ENCODE data around the gene MUC4.
"Not testable (repeated sequence)": the region's sequence is repeated elsewhere in the genome, so short reads cannot be mapped to it uniquely, and the experiment has no call there.

Gene MUC4

GRCh38 chr3:195809796-195810454, 1.8 kb downstream of the MUC4 start:
- no peak for DNase-seq

- no peak for DNase-seq
Measured at GRCh38 chr3:195809291-195809785, 2.4 kb downstream of the MUC4 start.

- DNase-seq = no peak
Measured at GRCh38 chr3:195808741-195809290, 2.9 kb downstream of the MUC4 start.

DNA sequence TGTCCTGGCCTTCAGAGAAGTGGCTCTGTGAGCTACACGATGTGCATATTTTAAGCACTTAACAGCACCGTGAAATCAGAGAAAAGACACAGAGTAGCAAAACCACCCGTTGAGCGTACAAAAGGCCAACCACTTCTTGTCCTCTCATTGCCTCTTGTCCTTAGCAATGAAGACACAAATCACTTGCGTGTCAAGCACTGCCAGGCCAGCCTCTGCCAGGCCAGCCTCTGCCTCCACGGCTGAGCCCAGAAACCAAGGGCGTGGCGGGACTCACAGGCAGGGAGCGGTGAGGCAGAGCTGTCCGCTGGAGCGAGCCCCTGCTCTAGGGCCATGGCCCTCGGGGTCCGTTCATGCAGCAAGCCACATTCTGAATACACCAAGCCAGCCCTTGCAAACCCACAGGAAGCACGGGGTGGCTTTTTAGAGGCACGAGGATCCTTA, 4.0 kb downstream of the MUC4 start:
- no peak for DNase-seq

DNA sequence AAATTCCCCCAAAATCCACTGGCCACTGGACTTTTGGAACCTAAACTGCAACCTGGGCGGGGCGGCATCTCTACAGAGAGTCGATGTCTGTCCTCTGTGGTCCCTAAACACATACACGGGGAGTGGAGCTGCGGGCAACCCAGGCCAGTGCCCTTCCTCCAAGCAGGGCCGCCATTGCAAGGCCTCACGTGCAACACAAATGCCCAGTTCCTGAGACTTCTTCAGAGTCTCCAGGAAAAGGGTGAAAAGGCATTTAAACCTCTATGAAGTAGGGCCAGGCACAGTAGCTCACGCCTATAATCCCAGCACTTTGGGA, 4.9 kb downstream of the MUC4 start:
- DNase-seq = no peak

- DNase-seq = no peak
Measured at GRCh38 chr3:195806211-195806915, 5.4 kb downstream of the MUC4 start.

DNA sequence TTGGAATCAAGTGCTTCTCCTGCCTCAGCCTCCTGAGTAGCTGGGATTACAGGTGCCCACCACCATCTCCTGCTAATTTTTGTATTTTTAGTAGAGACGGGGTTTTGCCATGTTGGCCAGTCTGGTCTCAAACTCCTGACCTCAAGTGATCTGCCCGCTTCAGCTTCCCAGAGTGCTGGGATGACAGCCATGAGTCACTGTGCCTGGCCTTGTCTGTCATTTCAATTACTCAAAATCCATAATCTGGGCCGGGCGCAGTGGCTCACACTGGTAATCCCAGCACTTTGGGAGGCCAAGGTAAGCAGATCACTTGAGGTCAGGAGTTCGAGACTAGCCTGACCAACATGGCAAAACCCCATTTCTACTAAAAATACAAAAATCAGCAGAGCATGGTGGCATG, 6.1 kb downstream of the MUC4 start:
- DNase-seq = not testable (repeated sequence)

DNA sequence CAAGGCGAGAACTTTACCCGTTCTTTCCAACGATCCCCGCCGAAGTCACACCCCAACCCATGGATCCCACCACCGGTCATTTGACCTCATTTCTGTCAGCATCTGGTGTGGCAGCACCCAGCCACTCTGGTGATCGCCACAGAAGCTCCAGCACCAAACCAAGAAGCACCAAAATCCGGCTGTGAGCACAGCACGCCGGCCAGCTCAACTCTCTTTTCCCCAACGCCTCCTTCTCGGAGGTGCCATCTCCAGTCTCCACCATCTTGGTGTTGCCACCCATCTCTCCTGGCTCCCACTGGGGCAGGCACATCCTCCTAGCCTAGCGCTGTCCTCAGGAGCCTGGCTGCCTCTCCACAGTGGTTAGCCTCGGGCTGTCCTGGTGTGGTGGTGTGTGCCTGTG, 6.5 kb downstream of the MUC4 start:
- no peak for DNase-seq

GRCh38 chr3:195803289-195803908, 8.3 kb downstream of the MUC4 start:
- no peak for DNase-seq

GRCh38 chr3:195802795-195803194, 8.9 kb downstream of the MUC4 start:
- DNase-seq = no peak

DNA sequence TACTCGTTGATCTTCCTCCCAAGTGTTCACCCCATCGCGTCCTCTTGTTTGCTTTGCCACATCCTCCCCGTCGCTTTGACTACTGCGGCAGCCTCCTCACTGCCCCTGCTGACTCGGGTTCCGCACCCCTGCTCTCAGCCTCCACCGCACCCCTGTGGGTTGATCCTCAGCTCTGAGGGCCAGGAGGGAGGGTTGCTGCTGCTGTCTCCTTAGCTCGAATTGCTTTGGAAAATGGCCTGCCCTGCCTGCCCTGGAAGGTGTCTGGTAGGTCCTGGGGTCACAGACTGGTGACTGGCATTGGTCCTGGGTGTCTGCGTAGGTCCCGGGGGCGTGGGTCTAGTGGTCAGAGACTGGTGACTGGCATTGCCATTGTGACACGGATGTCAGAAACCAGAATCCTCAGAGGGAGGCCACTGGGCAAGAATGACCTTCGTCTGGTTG, 9.4 kb downstream of the MUC4 start:
- DNase-seq = peak; percentile 37

GRCh38 chr3:195801251-195802183, 10.2 kb downstream of the MUC4 start:
- no peak for DNase-seq

- DNase-seq = no peak
Measured at GRCh38 chr3:195800240-195800639, 11.5 kb downstream of the MUC4 start.

DNA sequence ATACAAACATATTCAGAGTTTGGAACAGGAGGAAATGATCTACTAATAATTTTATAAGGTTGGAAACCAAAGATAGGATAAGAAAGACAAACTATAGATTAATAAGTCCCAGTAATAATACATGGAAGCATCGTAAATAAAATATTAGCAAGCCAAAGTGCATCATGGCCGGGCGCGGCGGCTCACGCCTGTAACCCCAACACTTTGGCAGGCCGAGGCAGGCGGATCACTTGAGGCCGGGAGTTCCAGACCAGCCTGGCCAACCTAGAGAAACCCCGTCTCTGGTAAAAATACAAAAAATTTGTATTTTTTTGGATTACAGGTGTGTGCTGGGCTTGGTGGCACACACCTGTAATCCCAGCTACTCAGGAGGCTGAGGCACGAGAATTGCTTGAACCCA, 14.9 kb downstream of the MUC4 start:
- DNase-seq = no peak

- no peak for DNase-seq
Measured at GRCh38 chr3:195794708-195795107, 17.0 kb downstream of the MUC4 start.

DNA sequence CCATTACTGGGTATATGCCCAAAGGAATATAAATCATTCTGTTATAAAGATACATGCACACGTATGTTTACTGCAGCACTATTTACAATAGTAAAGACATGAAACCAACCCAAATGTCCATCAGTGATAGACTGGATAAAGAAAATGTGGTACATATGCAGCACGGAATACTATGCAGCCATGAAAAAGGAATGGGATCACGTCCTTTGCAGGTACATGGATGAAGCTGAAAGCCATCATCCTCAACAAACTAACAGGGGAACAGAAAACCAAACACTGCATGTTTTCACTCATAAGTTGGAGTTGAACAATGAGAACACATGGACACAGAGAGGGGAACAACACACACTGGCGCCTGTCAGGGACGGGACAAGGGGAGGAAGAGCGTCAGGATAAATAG, 19.1 kb downstream of the MUC4 start:
- DNase-seq = not testable (repeated sequence)

GRCh38 chr3:195790901-195791300, 20.8 kb downstream of the MUC4 start:
- no peak for DNase-seq

GRCh38 chr3:195788711-195789581, 22.8 kb downstream of the MUC4 start:
- no peak for DNase-seq

GRCh38 chr3:195785781-195786405, 25.8 kb downstream of the MUC4 start:
- DNase-seq = not testable (repeated sequence)

- DNase-seq = not testable (repeated sequence)
Measured at GRCh38 chr3:195784031-195784430, 27.7 kb downstream of the MUC4 start.

GRCh38 chr3:195781236-195781635, 30.5 kb downstream of the MUC4 start:
- not testable (repeated sequence) for DNase-seq
